ENCODE results near the gene ZC3H10. TPM values are rescaled to one million over a fixed set of nuclear protein-coding genes. Genes with fewer than 3 reads are reported as not detected.

The ZC3H10 gene
- total and polyA plus RNA-seq, 2 of the 4 experiments (the other 2 are of a cell fraction), result 1.5 to 3.6 TPM

DNA sequence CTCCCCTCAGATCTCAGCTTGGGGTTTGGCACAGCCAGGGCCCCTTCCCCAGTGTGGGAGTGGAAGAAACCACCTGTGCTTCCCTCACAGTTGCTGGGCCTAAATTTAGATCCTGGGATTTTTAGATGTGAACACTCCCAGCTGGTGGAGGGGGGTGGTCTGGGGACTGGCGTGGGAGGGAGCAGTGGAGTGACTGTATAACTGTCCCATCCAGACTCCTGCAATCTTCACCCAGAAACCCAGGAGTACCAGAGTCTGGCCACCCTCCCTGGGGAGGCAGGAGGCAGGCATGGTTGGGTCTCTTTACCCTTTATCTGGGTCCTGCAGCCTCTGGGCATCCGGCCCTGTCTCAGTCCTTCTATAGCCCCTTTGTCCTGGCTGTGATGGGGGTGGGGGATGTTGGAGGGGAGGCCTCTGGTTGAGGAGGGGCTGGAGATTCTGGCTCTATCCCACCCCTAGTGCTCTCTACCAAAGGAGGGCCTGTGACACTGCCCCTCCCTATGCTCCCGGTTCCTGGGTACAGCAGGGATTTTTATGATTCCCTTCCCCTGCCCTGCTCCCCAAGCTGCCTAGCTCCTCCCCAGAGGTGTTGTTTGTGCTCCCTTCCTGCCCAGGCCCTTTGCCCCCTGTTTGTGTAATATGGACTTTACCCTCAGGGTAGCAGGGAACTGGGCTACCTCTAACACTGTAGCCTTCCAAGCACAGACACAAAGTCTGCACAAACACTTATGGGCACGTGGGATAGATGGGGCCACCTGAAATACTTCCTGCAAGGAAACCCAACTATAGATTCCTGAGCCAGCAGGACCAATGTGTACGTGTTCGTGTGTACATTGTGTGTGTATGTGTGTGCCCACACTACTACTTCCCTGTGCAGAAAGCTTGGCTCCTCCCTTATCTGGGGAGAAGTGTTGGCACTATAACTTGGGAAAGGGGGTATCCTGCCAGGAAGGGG is 36.4 kb upstream of the ZC3H10 start:
- no peaks in the 10 kb centered on the region for H3K36me3 ChIP-seq (ENCODE audit: control insufficient read depth, insufficient read depth, low read length)
- H3K14ac ChIP-seq (replicated peaks; ENCODE audit: low read depth, low read length), result no peak overlapping the region
- no peak overlapping the region for H2BK120ac ChIP-seq (ENCODE audit: low read depth, low read length)
- dilution Hi-C loops (cut with HindIII; ENCODE audit: low sequenced_read_pairs, unreplicated experiment) (no loop called here), intact Hi-C loops (cut with micrococcal nuclease) (no loop called here), in situ Hi-C loops (cut with MboI; ENCODE audit: low sequenced_read_pairs) (no loop called here)
- H2BK15ac ChIP-seq (ENCODE audit: low read depth, low read length), result no peak overlapping the region
- no peaks in the 10 kb centered on the region for H3K9me3 ChIP-seq (ENCODE audit: control insufficient read depth, insufficient read depth, low read length)
- no peak overlapping the region for H4K5ac ChIP-seq (ENCODE audit: low read depth, low read length)
- H2AK5ac ChIP-seq (ENCODE audit: low read depth, low read length), result no peak overlapping the region
- H2AK9ac ChIP-seq (replicated peaks; ENCODE audit: low read depth, low read length, poor library complexity), result peak overlapping the region; percentile 55
- WGBS, 2 experiments (ENCODE audit: extremely low coverage in 2 of 2, insufficient read length in 1 of 2), result no CpG with 5 or more reads among the region's 6 CpGs
- H4K20me1 ChIP-seq (ENCODE audit: insufficient read depth, low read length), result no peaks in the 10 kb centered on the region; the same call in 1 of the 2 replicates
- BruUV-seq (replicated peaks), result no TSS peak
- DNase-seq (no peak), ATAC-seq (ENCODE audit: low read depth) (no peak)
- 0 out of 2 replicates have a peak, but pooled peaks cover 3% of the 10 kb centered on the region for H3K9me1 ChIP-seq (ENCODE audit: insufficient read depth, low read length)
- no peak overlapping the region for H3K27ac ChIP-seq (ENCODE audit: insufficient read depth, low read length)
- ChIA-PET CTCF (no interaction called here), POLR2A (ENCODE audit: unreplicated experiment) (no interaction called here)
- no peak overlapping the region for H3K56ac ChIP-seq (ENCODE audit: extremely low read depth, insufficient read depth, low read length)
- no peak overlapping the region for H3K4me2 ChIP-seq (ENCODE audit: low read depth, low read length)
- no peak overlapping the region for H3K4ac ChIP-seq (ENCODE audit: low read depth, low read length)
- H3K23ac ChIP-seq (ENCODE audit: low read depth, low read length), result no peak overlapping the region
- H3K9ac ChIP-seq (ENCODE audit: low read depth, low read length), result no peak overlapping the region
- peak overlapping the region; percentile 43 for H2AFZ ChIP-seq (replicated peaks; ENCODE audit: low read length, poor library complexity)
- H3K18ac ChIP-seq (ENCODE audit: low read depth, low read length), result no peak overlapping the region
- no peaks in the 10 kb centered on the region for H3K79me1 ChIP-seq (ENCODE audit: low read depth in 1 of 2, low read length in 2 of 2)
- H3K27me3 ChIP-seq (ENCODE audit: control insufficient read depth, insufficient read depth, low read length), result peaks cover 38% of the 10 kb centered on the region
- peaks cover 4% of the 10 kb centered on the region; the same call in 1 of the 2 replicates for H3K4me1 ChIP-seq (ENCODE audit: control insufficient read depth, insufficient read depth, low read length)
- no peak overlapping the region for H2BK5ac ChIP-seq (ENCODE audit: low read depth, low read length, poor library complexity, severe bottlenecking)
- no peak overlapping the region for H4K91ac ChIP-seq (ENCODE audit: insufficient read depth, low read depth, low read length)
- no peak overlapping the region for H3K4me3 ChIP-seq (ENCODE audit: insufficient read depth, low read depth, low read length)
- H4K8ac ChIP-seq (ENCODE audit: low read depth in 2 of 2, low read length in 2 of 2), result no peak overlapping the region
- H2BK20ac ChIP-seq (ENCODE audit: low read depth, low read length), result no peak overlapping the region
- TF ChIP-seq MXI1 (IDR thresholded peaks at IDR 0.05; ENCODE audit: borderline replicate concordance, low read depth, low read length), result no peak
- TF ChIP-seq BHLHE40 (IDR thresholded peaks at IDR 0.05; ENCODE audit: low read depth, low read length), result no peak
- TF ChIP-seq, protein P1, sequence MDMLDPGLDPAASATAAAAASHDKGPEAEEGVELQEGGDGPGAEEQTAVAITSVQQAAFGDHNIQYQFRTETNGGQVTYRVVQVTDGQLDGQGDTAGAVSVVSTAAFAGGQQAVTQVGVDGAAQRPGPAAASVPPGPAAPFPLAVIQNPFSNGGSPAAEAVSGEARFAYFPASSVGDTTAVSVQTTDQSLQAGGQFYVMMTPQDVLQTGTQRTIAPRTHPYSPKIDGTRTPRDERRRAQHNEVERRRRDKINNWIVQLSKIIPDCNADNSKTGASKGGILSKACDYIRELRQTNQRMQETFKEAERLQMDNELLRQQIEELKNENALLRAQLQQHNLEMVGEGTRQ (IDR thresholded peaks at IDR 0.05; ENCODE audit: low read depth, low read length), result no peak
- no peak for TF ChIP-seq ELK1 (IDR thresholded peaks at IDR 0.05; ENCODE audit: borderline replicate concordance, low read depth, low read length)
- TF ChIP-seq RCOR1 (IDR thresholded peaks at IDR 0.05; ENCODE audit: insufficient replicate concordance, low read length), result no peak
- TF ChIP-seq RAD21 (IDR thresholded peaks at IDR 0.05; ENCODE audit: low read length), result no peak
- no peak for TF ChIP-seq MAFK (IDR thresholded peaks at IDR 0.05; ENCODE audit: low read depth, low read length)
- no peak for TF ChIP-seq MAZ (IDR thresholded peaks at IDR 0.05; ENCODE audit: borderline replicate concordance, low read depth, low read length)
- TF ChIP-seq FOS (IDR thresholded peaks at IDR 0.05; ENCODE audit: low read depth, low read length), result no peak
- no peak for TF ChIP-seq SMC3 (IDR thresholded peaks at IDR 0.05; ENCODE audit: low read depth, low read length)
- TF ChIP-seq CHD1 (IDR thresholded peaks at IDR 0.05; ENCODE audit: low read depth, low read length), result no peak

All from IMR-90 (cell line).